Measurements from ENCODE around the gene TUBGCP6. TPM values are rescaled to one million over a fixed set of nuclear protein-coding genes. Genes with fewer than 3 reads are reported as not detected.

Gene TUBGCP6
- total and polyA plus RNA-seq, 2 donors (not counting 1 experiment from before 2014, with no cell fraction given), result 137 to 178 TPM

DNA sequence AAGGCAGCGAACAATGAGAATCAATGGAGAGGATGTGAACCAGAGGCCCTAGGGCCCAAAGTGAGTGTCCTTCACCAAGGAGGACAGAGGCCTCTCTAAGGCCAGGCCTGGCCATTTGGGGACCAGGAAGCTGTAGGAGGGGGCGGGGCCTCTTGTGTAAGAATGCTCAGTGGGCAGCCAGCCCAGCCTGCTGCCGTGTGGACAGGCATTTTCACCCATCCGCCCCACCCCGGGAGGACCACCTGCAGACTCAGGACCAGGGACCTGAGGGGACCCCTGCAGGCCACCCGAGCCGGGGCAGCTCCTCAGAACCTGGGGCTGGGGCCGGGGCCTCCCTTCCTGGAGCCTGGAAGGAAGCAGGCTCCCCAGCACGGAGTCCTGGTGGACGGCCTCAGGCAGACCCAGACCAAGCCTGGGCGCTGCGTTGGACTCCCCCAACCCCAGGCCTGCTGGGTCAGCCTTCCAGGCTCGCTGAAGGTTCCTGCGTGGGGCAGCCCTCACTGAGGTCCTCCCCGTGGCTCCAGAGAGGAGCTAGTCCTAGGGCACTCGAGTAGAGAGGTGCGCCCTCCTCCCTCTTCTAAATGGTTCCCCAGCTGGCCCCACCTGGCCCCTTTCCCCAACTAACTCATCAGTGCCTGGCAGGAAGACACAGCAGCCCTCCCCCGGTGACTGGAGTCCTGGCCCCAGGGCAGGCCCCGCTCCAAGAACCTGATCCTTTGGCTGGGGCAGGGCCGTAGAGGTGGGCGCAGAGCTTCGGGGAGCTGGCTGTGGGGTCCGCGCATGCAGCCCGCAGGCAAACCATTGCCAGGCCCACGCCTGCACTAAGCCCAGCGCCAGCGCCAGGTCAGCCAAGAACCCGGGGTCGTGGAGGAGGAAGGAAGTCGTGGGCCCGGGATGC, 60.6 kb downstream of the TUBGCP6 start:
- no peak for TF ChIP-seq EZH2 (IDR thresholded peaks at IDR 0.05; ENCODE audit: borderline replicate concordance, insufficient read depth, low read depth, low read length, poor library complexity, severe bottlenecking)
- TF ChIP-seq, protein P1, sequence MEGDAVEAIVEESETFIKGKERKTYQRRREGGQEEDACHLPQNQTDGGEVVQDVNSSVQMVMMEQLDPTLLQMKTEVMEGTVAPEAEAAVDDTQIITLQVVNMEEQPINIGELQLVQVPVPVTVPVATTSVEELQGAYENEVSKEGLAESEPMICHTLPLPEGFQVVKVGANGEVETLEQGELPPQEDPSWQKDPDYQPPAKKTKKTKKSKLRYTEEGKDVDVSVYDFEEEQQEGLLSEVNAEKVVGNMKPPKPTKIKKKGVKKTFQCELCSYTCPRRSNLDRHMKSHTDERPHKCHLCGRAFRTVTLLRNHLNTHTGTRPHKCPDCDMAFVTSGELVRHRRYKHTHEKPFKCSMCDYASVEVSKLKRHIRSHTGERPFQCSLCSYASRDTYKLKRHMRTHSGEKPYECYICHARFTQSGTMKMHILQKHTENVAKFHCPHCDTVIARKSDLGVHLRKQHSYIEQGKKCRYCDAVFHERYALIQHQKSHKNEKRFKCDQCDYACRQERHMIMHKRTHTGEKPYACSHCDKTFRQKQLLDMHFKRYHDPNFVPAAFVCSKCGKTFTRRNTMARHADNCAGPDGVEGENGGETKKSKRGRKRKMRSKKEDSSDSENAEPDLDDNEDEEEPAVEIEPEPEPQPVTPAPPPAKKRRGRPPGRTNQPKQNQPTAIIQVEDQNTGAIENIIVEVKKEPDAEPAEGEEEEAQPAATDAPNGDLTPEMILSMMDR (IDR thresholded peaks at IDR 0.05), result no peak
- peak overlapping the region; percentile 81 for H3K4me3 Mint-ChIP-seq
- Histone ChIP-seq H3K4me2 (replicated peaks; ENCODE audit: low read depth, low read length, poor library complexity, severe bottlenecking) (peak overlapping the region; percentile 99), H3K27ac (ENCODE audit: low read length in 2 of 2) (no peak overlapping the region), H3K9ac (ENCODE audit: low read length) (peak overlapping the region; percentile 80), H3K27me3 (replicated peaks in 1 of 4; ENCODE audit: control extremely low read depth in 1 of 4, control insufficient read depth in 3 of 4, insufficient read depth in 4 of 4, low read length in 3 of 4) (peaks cover 0 to 21% (median 2%) of the 10 kb centered on the region in 4 experiments), H3K36me3 (replicated peaks in 1 of 2; ENCODE audit: control extremely low read depth in 1 of 2, control insufficient read depth in 1 of 2, extremely low read depth in 1 of 2, insufficient read depth in 2 of 2, low read length in 1 of 2) (peaks cover 0 to 7% of the 10 kb centered on the region in 2 experiments), H3K79me2 (ENCODE audit: control insufficient read depth, insufficient read depth, low read length) (peaks cover 11% of the 10 kb centered on the region), H4K20me1 (ENCODE audit: control insufficient read depth, insufficient read depth, low read length, poor library complexity, severe bottlenecking) (no peaks in the 10 kb centered on the region), H3K9me3 (ENCODE audit: control extremely low read depth in 1 of 3, control insufficient read depth in 2 of 3, insufficient read depth in 1 of 3, low read length in 2 of 3) (no peaks in the 10 kb centered on the region), H2AFZ (ENCODE audit: insufficient read depth, low read depth, low read length, poor library complexity, severe bottlenecking) (peak overlapping the region; percentile 76), H3K4me1 (ENCODE audit: control insufficient read depth in 2 of 2, insufficient read depth in 2 of 2, low read length in 2 of 2) (peaks cover 47 to 52% of the 10 kb centered on the region in 2 donors), H3K4me3 (ENCODE audit: control extremely low read depth in 1 of 5, extremely low read depth in 1 of 5, insufficient read depth in 1 of 5, low read depth in 2 of 5, low read length in 4 of 5) (peak overlapping the region in 2 of 5 experiments; percentile 62 to 70)
- peak overlapping the region; percentile 65 for H3K27ac Mint-ChIP-seq
- POLR2A ChIA-PET, result interaction anchor here (1.1 kb wide), 1 partner anchor 11 kb away, joined by 3 read pairs; no protein-coding TSS in a partner anchor
- peaks cover 5% of the 10 kb centered on the region for H3K27me3 Mint-ChIP-seq
- ATAC-seq (ENCODE audit: low read depth) (no peak), DNase-seq (peak; percentile 40)
- intact Hi-C loops (cut with micrococcal nuclease), result loop anchor here (1.0 to 2.0 kb wide), 2 partner anchors 11 to 17 kb away; partner anchors contain the start of gene SELENOO
- CTCF ChIA-PET, result interaction anchor here (0.5 to 0.9 kb wide), 2 partner anchors 11 to 25 kb away, joined by 3 to 4 read pairs; no protein-coding TSS in a partner anchor
- WGBS (ENCODE audit: insufficient coverage), result 64% methylated on average over 31 of the region's 32 CpGs
- no peaks in the 10 kb centered on the region for H3K9me3 Mint-ChIP-seq (ENCODE audit: insufficient read depth)
- peaks cover 35% of the 10 kb centered on the region for H3K4me1 Mint-ChIP-seq

Measured in B cell (primary cell).